Stimulated activated CD4-positive, alpha-beta T cell treated with anti-CD3 and anti-CD28 coated beads, Interleukin-1b, Interleukin-23, amount 100 ng/mL, for 24 hours (primary cell): Measurements from ENCODE around the gene PIGL.
"Not testable (repeated sequence)": the region's sequence is repeated elsewhere in the genome, so short reads cannot be mapped to it uniquely, and the experiment has no call there.

Source experiments
- DNase-seq, 4 experiments: peaks; one replicate each; pipeline ENCODE4 v3.0.0-alpha.2; 2020; ENCODE audit warnings: low read depth in 4 of 4, low spot score in 1 of 4

PIGL gene

DNA sequence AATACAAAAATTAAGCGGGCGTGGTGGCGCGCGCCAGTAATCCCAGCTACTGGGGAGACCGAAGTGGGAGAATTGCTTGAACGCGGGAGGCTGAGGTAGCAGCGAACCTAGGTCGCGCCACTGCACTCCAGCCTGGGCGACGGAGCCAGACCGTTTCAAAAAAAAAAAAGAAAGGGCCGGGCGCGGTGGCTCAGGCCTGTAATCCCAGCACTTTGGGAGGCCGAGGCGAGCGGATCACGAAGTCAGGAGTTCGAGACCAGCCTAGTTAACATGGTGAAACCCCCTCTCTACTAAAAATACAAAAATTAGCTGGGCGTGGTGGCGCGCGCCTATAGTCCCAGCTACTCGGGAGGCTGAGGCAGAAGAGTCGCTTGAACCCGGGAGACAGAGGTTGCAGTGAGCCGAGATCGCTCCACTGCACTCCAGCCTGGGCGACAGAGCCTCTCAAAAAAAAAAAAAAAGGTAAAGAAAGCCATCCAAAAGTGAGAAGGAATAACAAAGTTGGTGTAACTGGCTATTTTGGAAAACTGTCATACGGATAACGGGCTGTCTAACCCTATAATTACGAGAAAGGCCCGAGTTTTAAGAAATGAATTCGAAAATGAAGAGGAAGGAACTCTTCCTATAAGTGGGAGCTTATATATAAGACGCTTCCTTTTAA lies 539 bp upstream of the PIGL start:
- not testable (repeated sequence) for DNase-seq

DNA sequence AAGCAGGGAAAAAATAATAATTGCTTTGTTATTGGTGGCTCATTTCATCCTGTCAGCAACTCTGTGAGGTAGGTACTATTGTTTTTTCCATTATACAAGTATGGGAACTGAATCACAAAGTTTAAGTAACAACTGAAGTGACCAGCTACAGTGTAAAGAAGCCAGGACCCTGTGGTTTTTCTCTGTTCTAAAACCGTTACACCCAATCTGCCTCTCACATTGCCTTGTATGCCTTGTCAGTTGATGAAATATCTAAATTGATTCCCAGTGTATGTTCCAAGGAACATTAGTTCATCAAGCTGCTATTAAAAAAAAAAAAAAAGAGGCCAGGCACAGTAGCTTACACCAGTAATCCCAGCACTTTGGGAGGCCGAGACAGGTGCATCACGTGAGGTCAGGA lies 5.4 kb downstream of the PIGL start:
- DNase-seq: no peak

DNA sequence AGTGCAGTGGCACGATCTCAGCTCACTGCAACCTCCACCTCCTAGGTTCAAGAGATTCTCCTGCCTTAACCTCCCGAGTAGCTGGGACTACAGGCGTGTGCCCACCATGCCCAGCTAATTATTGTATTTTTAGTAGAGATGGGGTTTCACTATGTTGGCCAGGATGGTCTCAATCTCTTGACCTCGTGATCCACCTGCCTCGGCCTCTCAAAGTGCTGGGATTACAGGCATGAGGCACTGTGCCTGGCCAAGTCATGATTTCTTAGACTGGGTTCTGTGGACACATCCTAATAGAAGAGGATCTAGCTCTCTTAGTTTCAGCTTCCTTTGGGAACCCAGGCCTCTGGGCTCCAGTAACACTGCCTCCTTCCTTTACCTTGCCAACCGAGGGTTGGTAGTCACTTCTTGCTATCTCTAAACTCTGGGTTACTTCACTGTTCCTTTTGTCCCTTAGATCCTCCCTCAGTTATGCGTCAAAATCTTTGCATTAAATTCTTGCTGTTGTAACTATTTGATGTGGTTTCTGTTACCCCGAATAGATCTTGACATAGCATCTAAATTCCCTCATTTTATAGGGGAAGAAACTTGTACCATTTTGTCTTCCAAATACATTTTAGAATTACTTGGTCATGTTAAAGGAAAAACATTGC lies 13.0 kb downstream of the PIGL start:
- DNase-seq: not testable (repeated sequence)

DNA sequence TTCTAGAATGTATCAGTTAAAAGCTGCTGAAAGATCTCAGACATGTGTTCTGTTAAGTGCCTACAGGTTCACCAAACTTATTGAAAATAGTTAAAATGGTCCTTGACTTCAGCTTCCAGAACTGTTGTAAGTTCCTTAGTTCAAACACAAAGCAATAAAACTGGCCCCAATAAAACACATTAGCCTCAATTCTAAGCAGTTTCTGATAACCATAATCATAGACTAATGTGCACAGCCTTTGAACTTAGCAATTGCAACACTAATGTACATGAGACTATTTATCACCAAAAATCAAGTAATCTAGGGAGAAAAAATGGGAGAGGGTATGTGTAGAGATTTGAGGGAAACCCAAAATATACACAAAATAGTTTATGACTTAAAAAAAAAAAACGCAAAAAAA lies 15.4 kb downstream of the PIGL start:
- DNase-seq: no peak

DNA sequence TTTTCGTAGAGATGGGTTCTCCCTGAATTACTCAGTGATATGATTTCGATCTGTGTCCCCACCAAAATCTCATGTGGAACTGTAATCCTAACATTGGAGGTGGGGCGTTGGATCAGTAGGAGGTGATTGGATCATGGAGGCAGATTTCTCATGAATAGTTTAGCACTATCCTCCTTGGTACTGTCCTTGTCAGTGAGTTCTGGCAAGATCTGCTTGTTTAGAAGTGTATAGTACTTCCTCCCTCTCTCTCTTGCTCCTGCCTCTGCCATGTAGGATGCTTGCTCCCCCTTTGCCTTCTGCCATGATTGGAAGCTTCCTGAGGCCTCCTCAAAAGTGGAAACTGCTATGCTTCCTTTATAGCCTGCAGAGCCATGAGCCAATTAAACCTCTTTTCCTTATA lies 22.9 kb downstream of the PIGL start:
- DNase-seq: no peak

DNA sequence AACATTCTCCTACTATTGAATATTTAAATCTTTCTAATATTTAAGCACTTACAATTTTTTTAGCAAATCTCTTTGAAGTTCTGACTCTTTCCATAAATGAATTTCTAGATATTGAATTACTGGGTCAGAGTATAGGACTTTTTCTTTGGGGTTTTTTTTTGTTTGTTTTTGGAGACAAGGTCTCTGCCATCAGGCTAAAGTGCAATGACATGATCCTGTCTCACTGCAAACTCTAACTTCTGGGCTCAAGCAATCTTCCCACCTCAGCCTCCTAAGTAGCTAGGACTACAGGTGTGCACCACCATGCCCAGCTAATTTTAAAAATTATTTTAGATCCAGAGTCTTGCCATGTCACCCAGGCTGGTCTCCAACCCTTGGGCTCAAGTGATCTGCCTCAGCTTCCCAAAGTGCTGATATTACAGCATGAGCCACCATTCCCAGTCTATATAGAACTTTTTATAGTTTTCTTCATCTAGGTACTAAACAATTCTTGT lies 24.9 kb downstream of the PIGL start:
- DNase-seq: no peak

DNA sequence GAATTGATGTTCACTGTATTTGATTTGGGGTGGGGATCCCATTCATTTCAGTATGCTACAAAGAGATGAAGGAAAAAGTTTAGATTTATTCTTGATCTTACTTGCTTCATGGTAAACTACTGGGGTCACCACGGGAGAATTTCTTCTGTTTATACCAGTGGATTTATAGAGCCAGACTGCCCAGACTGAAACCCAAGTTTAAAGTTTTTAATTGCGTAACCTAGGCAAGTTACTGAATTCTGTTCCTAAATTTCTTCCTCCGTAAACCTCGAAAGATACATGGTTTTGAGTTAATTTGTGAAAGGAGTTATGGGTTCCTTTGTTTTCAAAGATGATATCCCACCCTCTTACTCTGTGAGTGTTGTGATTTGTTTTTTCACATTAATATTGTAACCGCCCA lies 26.4 kb downstream of the PIGL start:
- no peak for DNase-seq

DNA sequence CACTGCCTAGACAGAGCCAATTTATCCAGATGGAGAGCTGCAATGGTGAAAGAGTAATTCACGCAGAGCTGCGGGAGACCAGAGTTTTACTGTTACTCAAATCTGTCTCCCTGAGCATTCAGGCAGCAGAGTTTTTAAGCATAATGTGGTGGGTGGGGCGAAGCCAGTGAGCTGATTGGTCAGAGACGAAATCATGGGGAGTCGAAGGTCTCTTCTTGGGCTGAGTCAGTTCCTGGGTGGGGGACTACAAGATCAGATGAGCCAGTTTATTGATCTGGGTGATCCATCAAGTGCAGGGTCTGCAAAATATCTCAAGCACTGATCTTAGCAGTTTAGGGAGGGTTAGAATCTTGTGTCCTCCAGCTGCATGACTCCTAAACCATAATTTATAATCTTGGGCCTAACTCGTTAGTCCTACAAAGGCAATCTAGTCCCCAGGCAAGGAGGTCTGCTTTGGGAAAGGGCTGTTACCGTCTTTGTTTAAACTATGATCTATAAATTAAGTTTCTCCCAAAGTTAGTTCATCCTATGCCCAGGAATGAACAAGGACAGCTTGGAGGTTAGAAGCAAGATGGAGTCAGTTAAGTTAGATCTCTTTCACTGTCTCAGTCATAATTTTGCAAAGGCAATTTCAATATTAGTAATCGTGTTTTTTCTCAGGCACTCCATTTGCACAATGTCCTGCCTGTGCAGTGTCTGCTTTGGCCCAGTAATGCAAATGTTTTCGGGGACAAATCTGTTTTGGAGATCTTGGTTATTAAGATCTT lies 27.0 kb downstream of the PIGL start:
- no peak for DNase-seq

DNA sequence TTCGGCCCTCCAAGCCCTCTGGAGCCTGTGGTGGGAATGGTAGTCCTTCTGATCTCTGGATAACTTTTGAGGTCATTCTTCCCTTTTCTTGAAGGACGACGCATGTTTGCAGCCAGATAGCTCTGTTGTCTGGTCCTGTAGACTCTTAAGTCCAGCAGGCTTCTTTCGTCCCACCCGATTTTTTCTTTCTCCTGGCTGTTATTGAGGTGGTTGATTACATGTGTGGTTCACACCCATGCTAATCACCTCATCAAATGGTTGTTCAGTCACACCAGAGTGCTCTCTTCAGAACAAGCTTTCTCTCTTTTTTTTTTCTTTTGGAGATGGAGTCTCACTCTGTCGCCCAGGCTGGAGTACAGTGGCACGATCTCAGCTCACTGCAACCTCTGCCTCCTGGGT lies 30.6 kb downstream of the PIGL start:
- no peak for DNase-seq

DNA sequence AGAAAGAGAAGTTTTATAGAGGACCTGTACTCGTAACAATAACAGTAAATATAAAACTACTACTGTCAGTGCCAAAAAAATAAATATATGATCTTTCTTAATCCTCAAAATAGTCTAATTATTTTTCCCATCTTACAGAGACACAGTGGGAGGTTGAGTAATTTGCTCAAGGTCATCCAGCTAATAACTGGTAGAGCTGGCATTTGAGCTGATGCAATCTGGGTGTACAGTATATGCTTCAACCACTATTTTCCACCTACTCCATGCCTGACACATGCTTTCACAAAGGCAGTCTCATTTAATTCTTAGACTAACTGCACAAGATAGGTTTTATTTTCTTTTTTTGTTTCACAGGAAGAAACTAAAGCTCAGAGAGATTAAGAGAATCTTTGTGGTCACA lies 33.6 kb downstream of the PIGL start:
- no peak for DNase-seq

DNA sequence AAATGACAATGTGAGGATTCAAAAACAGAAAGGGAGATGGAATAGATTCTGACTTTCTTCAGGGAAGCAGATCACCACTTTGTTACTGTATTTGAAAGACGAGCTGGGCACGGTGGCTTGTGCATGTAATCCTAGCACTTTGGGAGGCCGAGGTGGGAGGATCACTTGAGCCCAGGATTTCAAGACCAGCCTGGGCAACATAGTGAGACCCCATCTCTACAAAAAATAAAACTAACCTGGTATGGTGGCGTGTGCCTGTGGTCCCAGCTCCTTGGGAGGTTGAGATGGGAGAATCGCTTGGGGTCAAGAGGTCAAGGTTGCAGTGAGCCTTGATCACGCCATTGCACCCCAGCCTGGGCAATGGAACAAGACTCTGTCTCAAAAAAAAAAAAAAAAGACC lies 34.0 kb downstream of the PIGL start:
- DNase-seq: no peak

DNA sequence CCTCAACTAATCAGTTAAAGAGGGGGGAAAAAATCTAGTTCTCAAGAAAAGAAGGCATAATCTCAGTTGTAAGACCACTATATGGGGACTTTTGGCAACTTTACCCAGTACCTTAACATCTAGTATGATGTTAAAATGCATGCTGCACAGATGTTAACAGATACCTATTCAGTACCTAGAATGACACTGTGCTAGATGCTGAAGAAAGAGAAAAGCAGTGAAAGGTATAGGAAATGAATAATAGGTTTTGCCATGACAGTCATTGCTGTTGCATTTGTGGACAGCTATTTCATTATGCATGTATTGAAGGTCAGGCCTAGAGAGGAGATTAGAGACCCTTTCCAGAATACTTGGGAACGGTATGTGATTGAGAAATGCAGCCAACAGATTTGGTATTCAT lies 34.5 kb downstream of the PIGL start:
- DNase-seq: no peak

DNA sequence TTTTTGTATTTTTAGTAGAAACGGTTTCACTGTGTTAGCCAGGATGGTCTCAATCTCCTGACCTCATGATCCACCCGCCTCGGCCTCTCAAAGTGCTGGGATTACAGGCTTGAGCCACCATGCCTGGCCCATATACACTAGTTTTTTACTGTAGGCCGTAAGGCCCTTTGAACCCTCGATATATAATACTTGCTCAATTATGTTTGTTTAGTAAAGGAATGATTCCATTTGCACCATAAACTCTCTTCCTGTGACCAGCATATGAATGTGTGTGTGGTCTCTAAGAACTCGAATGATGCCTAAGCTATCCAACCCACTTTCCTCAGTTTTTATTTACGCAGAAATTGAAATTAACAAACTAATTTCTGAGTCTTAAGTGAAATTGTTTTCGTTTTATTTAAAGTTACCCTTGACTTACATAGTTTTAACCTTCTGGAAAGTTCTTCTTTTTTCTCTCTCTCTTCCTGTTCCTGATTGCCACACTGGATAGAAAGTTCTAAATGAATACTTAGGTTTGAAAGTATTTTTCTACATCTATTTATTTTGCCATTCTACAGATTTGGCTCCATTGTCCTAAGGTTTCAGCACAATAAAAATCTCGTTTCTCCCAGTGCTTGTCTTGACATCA lies 37.9 kb downstream of the PIGL start:
- no peak for DNase-seq

DNA sequence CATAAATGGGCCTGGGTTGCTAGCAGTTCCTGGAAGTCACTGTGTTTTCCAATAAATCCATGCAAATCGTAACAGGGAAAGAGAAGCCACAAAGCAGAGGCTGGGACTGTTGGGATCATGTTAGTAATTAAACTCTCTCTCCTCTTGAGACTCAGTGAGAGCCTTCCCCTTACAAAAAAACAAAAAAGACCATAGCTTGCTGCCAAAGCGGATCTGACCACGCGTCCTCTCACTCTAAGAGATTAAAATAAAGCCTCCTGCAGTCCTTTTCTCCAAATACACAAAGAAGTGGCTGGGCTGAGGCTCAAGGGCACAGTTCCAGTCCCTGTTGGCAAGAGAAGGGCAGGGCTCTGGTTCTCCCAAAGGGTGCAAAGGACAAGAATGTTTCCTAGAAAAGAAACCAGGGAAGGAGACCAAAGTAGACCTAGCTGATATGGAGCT lies 38.5 kb downstream of the PIGL start:
- DNase-seq: no peak

DNA sequence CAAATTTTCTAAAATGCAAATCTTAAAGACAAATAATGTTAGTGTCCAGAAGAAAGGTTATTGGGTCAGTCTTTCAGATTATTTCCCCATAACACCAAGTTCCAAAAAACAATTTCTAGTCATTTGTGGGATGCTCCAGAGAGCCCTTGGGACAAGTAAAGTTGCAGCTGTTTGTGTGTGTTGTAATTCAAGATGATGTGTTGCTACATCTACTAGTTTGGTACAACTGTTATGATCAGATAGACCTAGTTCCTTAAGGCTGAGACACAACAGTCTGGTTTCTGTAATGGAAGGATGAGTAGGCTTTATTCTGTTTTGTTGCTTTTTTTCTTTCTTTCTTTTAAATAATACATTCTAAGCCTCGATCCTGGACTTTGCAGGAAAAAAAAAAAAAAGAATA lies 41.9 kb downstream of the PIGL start:
- DNase-seq: no peak

DNA sequence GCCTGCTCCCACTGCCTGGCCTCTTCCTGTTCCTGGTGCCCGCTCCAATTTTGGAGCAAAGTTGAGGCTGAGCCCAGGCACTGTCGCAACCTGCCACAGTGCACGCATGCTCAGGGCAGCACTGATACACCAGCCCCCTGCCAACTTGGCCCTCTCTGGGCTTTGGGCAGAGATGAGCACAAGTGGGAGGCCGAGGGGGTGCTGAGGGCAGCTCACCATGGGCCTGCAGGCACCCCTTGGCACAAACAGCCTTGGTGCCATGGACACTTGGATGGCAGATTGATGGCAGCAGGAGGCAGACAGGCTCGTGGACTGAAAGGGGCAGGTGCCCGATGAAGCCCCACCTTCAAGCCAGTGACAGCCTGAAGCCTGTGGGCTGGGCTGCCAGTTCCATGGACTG lies 42.9 kb downstream of the PIGL start:
- DNase-seq: no peak

DNA sequence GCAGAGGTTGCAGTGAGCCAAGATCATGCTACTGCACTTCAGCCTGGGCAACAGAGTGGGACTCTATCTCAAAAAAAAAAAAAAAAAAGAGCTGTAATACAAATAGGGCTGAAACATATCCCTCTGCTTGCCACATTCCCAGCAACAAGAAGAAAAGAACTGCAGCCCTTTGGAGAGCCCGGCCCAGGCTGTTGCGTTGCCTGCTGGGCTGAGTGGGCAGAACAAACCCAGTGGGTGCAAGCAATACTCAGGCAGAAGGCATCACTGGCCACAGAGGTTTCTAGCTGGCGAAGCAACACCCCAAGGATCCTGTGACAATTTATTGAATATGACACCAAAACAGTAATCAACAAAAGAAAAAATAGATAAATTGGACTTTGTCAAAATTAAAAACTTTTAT lies 44.0 kb downstream of the PIGL start:
- DNase-seq: no peak

DNA sequence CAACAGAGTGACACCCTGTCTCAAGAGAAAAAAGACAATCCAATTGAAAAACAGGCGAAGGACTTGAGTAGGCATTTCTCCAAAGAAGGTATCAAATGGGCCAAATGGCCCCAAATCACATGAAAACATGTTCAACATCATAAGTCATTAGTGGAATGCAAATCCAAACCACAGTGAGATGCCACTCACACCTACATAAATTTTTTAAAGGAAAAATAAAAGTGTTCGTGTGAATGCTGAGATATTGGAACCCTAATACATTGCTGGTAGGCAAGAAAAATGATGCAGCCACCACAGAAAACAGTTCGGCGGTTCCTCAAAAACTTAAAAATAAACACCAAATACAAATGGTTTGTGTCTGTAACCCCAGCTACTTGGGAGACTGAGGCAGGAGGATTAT lies 45.2 kb downstream of the PIGL start:
- no peak for DNase-seq

DNA sequence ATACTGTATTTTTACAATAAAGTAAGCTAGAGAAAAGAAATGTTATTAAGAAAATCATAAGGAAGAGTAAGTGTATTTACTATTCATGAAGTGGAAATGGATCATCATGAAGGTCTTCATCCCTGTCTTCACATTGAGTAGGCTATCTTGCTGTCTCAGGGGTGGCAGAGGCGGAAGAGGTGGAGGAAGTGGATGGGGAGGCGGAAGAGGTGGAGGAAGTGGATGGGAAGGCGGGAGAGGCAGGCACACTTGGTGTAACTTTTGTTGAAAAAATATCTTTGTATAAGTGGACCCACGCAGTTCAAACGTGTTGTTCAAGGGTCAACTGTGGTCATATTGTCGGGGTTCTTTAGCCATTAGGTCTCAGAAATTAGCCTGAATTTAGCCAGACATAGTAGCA lies 50.2 kb downstream of the PIGL start:
- DNase-seq: no peak

DNA sequence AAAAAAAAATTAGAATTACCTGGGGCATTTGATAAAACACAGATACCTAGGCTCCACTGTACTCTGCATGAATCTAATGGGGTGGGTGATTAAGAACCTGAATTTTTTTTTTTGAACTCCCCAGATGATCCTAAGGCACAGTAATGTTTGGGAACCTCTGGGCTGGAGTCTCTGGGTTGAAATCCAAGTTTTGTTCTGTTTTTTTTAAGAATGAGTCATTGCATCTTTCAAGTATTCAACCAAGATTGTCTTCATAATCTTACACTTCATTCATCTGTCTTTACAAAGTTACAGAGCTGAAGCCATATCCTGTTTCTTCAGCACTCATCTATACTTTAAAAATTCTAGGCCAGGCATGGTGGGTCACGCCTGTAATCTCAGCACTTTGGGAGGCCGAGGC lies 52.6 kb downstream of the PIGL start:
- no peak for DNase-seq

DNA sequence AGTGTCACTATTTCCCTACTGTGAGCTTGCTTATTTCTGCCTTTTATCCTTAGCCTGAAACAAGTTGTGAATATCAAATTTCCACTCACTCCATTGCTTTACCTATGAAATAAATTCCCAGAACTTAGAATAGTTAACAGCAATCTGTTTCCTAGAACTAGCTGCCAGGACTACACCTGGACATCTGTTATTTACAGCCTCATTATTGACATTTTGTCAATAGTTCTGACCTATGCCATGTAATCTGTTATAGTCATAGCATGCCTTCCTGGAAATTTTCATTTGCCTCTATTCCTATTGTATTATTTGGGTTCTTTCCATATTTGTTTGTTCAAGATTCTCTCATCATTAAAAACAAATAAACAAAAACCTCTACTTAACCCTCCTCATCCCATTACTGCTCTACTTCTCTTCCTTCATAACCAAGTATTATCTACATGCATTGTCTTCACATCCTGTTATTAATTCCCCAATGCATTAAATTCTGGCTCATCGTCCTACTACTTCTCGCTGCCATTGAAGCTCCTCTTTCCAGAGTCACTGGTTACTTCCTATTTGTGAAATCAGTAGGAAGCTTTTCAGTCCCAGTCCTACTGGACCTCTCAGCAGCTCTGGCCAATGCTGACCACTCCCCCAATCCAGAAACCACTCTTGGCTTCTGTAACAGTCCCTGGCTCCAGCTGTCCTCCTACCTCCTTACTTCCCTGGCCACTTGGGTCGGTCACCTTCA lies 55.3 kb downstream of the PIGL start:
- DNase-seq: no peak
